WI38 (cell line): ENCODE measurements around the gene GRHL3.

Experiments
- H3K4me3 ChIP-seq: 2 replicates; pipeline ENCODE4 v1.5.1; 2011; ENCODE audit warnings: low read depth, mild to moderate bottlenecking, control low read depth, low read length
- TF ChIP-seq, protein P1 (sequence below): IDR thresholded peaks from 2 replicates; pipeline ENCODE4 v1.5.1; 2012; ENCODE audit warnings: low read depth, mild to moderate bottlenecking, control low read depth, low read length

The GRHL3 gene

GRCh38 chr1:24311741-24312140, 7.4 kb upstream of the GRHL3 start:
- H3K4me3 ChIP-seq, result no peak overlapping the region
- TF ChIP-seq, protein P1, sequence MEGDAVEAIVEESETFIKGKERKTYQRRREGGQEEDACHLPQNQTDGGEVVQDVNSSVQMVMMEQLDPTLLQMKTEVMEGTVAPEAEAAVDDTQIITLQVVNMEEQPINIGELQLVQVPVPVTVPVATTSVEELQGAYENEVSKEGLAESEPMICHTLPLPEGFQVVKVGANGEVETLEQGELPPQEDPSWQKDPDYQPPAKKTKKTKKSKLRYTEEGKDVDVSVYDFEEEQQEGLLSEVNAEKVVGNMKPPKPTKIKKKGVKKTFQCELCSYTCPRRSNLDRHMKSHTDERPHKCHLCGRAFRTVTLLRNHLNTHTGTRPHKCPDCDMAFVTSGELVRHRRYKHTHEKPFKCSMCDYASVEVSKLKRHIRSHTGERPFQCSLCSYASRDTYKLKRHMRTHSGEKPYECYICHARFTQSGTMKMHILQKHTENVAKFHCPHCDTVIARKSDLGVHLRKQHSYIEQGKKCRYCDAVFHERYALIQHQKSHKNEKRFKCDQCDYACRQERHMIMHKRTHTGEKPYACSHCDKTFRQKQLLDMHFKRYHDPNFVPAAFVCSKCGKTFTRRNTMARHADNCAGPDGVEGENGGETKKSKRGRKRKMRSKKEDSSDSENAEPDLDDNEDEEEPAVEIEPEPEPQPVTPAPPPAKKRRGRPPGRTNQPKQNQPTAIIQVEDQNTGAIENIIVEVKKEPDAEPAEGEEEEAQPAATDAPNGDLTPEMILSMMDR, result no peak

DNA sequence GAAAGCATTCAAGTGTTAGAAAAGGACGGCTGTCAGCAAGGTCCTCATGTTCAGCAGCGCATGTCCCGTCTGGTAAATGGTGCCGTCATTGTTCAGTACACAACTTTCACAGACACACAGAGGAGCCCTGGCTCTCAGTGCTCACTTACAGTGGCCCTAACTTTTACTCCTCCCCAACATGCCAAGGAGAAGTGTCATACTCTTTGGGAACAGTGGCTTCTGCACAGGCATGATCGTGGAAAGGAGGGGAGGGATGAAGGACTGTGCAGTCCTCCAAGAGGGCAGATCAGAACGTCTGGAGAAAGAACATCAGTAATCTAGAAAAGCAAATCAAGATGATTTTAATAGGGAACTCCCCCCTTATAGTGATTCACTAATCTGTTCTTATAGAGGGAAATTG, 3.8 kb upstream of the GRHL3 start:
- no peak overlapping the region for H3K4me3 ChIP-seq
- TF ChIP-seq, protein P1, result no peak

DNA sequence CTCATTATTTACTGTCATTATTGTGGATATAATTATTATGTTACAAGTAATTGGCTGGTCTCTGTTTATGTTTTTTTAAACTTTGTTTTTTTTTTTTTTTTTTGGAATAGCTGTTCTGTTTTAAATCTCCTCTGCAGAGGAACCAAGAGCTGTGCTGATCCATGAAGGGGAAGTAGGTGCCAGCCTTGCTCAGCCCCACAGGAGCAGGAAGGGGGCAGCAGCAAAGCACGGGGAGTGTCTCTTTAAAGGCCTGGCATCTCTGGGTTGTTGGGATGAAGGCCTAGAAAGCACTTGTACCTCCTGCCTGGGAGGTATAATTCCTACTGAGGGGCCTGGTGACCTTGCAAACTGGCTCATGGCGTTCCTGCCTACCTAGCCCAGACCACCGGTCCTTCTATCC, 2.5 kb upstream of the GRHL3 start:
- TF ChIP-seq, protein P1, result no peak
- no peak overlapping the region for H3K4me3 ChIP-seq

- no peak overlapping the region for H3K4me3 ChIP-seq
- TF ChIP-seq, protein P1, result no peak
Measured at GRCh38 chr1:24317081-24317480, 2.1 kb upstream of the GRHL3 start.

DNA sequence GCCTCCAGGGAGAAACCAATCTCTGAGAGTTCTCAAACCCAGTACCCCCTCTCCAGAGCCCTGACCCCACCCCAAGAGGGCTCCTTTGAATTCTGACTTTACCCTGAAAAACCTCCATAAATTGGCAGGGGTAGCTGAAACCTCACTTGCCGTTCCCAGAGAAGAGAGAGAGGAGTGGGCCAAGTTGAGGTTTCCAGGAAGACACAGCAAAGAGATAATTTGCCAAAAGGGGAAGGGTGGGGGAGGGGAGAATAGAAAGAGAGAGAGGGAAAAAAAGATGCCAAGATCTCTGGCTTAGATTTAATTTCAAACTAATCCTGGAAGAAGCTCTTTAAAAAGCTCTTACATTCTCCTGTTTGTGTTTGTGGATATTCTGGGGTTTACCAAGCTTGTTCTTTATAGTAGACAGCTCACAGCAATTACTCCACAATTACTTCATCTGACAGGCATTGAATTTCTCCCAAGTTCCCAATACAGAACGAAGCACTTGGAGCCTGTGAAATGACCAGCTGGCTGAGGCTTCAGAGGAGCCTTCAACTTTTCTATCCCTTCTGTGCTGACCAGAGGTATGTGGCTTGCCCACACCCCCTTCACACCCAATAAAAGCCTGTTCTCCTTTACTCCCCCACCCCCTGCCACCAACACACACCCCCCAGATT, 1.1 kb upstream of the GRHL3 start:
- no peak overlapping the region for H3K4me3 ChIP-seq
- TF ChIP-seq, protein P1, result no peak

GRCh38 chr1:24318615-24319311, 394 bp upstream of the GRHL3 start:
- H3K4me3 ChIP-seq, result no peak overlapping the region
- TF ChIP-seq, protein P1, result no peak

DNA sequence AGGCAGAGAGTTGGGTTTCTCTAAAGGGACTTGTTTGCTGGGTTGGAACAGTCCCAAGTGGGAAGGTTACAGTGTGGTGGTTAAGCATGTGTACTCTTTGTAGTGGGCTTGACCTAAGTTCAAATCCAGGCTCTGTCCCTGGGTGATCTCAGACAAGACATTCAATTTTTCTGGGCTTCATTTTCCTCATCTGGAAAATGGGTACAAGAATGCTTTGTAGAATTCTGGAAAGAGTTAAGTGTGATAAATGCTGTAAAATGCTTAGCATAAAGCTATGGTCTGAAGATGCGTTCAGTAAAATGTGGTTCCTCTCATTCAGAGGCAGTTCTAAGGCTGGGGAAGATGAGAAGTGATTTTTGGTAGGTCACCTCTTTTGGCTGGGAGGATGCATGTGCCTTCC, 805 bp downstream of the GRHL3 start:
- TF ChIP-seq, protein P1, result no peak
- no peak overlapping the region for H3K4me3 ChIP-seq
